Liver (tissue), 9 donors: ENCODE data around the gene PFKL. TPM values are rescaled to one million over a fixed set of nuclear protein-coding genes. Genes with fewer than 3 reads are reported as not detected.

Experiments used
- DNase-seq: peaks from one replicate; pipeline ENCODE4 v3.0.0-alpha.2; 2017; ENCODE audit warnings: low spot score
- H3K27ac ChIP-seq, 2 donors: one replicate each; pipeline ENCODE4 v1.7.0; 2013; ENCODE audit warnings: inconsistent platforms in 2 of 2, low read length in 2 of 2, control low read depth in 1 of 2, low read depth in 1 of 2, mild to moderate bottlenecking in 1 of 2
- H3K27me3 ChIP-seq, 4 donors: one replicate each; pipeline versions ENCODE4 v1.6.1 to v1.7.0; 2013; ENCODE audit warnings: low read length in 3 of 4, inconsistent platforms in 1 of 4, mild to moderate bottlenecking in 1 of 4, moderate library complexity in 1 of 4; ENCODE audit not compliant: control insufficient read depth in 4 of 4, insufficient read depth in 4 of 4
- H3K36me3 ChIP-seq, 4 donors: one replicate each; pipeline versions ENCODE4 v1.6.1 to v1.7.0; 2013; ENCODE audit warnings: low read length in 3 of 4, mild to moderate bottlenecking in 3 of 4, low read depth in 1 of 4, moderate library complexity in 1 of 4; ENCODE audit not compliant: control insufficient read depth in 4 of 4, insufficient read depth in 3 of 4
- H3K4me1 ChIP-seq, 4 donors: one replicate each; pipeline versions ENCODE4 v1.6.1 to v1.7.0; 2013; ENCODE audit warnings: low read length in 3 of 4, mild to moderate bottlenecking in 3 of 4, moderate library complexity in 1 of 4; ENCODE audit not compliant: control insufficient read depth in 4 of 4, insufficient read depth in 4 of 4
- H3K4me3 ChIP-seq, 3 donors: one replicate each; pipeline versions ENCODE4 v1.6.1 to v1.7.0; 2013; ENCODE audit warnings: low read length in 3 of 3, control low read depth in 1 of 3, low read depth in 1 of 3, mild to moderate bottlenecking in 1 of 3
- H3K9ac ChIP-seq, 2 donors: one replicate each; pipeline ENCODE4 v1.7.0; 2013; ENCODE audit warnings: low read length in 2 of 2, mild to moderate bottlenecking in 2 of 2, moderate library complexity in 2 of 2, control low read depth in 1 of 2, low read depth in 1 of 2
- H3K9me3 ChIP-seq, 4 donors: one replicate each; pipeline versions ENCODE4 v1.6.1 to v1.7.0; 2013; ENCODE audit warnings: low read length in 3 of 4; ENCODE audit not compliant: control insufficient read depth in 4 of 4
- ATF3 ChIP-seq: IDR thresholded peaks from 2 replicates; pipeline ENCODE4 v1.6.1; 2016; ENCODE audit warnings: antibody characterized with exemption
- EGR1 ChIP-seq, 2 donors: IDR thresholded peaks; 2 replicates each; pipeline ENCODE4 v1.6.1; 2016 to 2018; ENCODE audit warnings: antibody characterized with exemption in 2 of 2, low read depth in 2 of 2
- FOXA1 ChIP-seq: IDR thresholded peaks from 2 replicates; pipeline ENCODE4 v1.6.1; 2016; ENCODE audit warnings: antibody characterized with exemption
- FOXA2 ChIP-seq: IDR thresholded peaks from 2 replicates; pipeline ENCODE4 v1.6.1; 2016; ENCODE audit warnings: antibody characterized with exemption
- GABPA ChIP-seq, 2 donors: IDR thresholded peaks in 1 of 2; conservative IDR thresholded peaks in 1 of 2; 2 replicates each; pipeline ENCODE4 v1.6.1; 2016; ENCODE audit warnings: antibody characterized with exemption in 2 of 2, mild to moderate bottlenecking in 1 of 2, moderate library complexity in 1 of 2
- HNF4G ChIP-seq: IDR thresholded peaks from 2 replicates; pipeline ENCODE4 v1.6.1; 2016; ENCODE audit warnings: antibody characterized with exemption
- NR2F2 ChIP-seq: IDR thresholded peaks from 2 replicates; pipeline ENCODE4 v1.6.1; 2016; ENCODE audit warnings: antibody characterized with exemption
- RAD21 ChIP-seq, 2 donors: IDR thresholded peaks; 2 replicates each; pipeline ENCODE4 v1.6.1; 2016; ENCODE audit warnings: antibody characterized with exemption in 2 of 2, mild to moderate bottlenecking in 2 of 2
- RXRA ChIP-seq, 2 donors: IDR thresholded peaks; 2 replicates each; pipeline ENCODE4 v1.6.1; 2017 to 2018; ENCODE audit warnings: antibody characterized with exemption in 2 of 2, mild to moderate bottlenecking in 1 of 2
- SP1 ChIP-seq: IDR thresholded peaks from 2 replicates; pipeline ENCODE4 v1.6.1; 2018; ENCODE audit warnings: antibody characterized with exemption, mild to moderate bottlenecking
- TAF1 ChIP-seq: conservative IDR thresholded peaks from 2 replicates; pipeline ENCODE4 v1.6.1; 2016; ENCODE audit warnings: antibody characterized with exemption, mild to moderate bottlenecking
- YY1 ChIP-seq: IDR thresholded peaks from 2 replicates; pipeline ENCODE4 v1.6.1; 2016; ENCODE audit warnings: antibody characterized with exemption, mild to moderate bottlenecking
- WGBS: extraction: QIAGEN DNeasy Blood & Tissue Kit; methylation state at CpG from one replicate; pipeline ENCODE4 v1.1.7; 2013; 5-methylcytosine and 5-hydroxymethylcytosine counted together
- polyA plus RNA-seq, 2 donors: library from polyadenylated mRNA; stranded (reverse) in 1 of 2; unstranded in 1 of 2; fragments of 200-250 nt in 1 of 2; fragments of >200 nt in 1 of 2; fragmentation: Nextera tagmentation in 1 of 2; extraction: Ambion mirVana in 1 of 2; gene quantifications; one replicate each; pipeline versions ENCODE4 v1.2.1 to v1.2.3, GENCODE V29; 2013 to 2015
- total RNA-seq, 2 donors: library from RNA; depleted of rRNA; stranded (reverse); fragments of >200 nt; gene quantifications; one replicate each; pipeline ENCODE4 v1.2.3, GENCODE V29; 2014
- TF ChIP-seq, protein P1 (sequence below): IDR thresholded peaks from 2 replicates; pipeline ENCODE4 v1.6.1; 2016; ENCODE audit warnings: antibody characterized with exemption
- TF ChIP-seq, protein P2 (sequence below): IDR thresholded peaks from 2 replicates; pipeline ENCODE4 v1.6.1; 2016; ENCODE audit warnings: antibody characterized with exemption, mild to moderate bottlenecking
- TF ChIP-seq, protein P3 (sequence below): fragments of 150-350 bp; IDR thresholded peaks from 2 replicates; pipeline ENCODE4 v1.5.1; 2017; ENCODE audit warnings: improper control_type of control experiment, low read depth, low read length; ENCODE audit not compliant: missing input control
- donor health status: healthy.
- donor health status: healthy.
- donor health status: healthy.
- donor health status: healthy.
- donor health status: healthy.

Gene PFKL
- total and polyA plus RNA-seq, 4 donors, result 48.1 to 98.4 (median 81.0) TPM

DNA sequence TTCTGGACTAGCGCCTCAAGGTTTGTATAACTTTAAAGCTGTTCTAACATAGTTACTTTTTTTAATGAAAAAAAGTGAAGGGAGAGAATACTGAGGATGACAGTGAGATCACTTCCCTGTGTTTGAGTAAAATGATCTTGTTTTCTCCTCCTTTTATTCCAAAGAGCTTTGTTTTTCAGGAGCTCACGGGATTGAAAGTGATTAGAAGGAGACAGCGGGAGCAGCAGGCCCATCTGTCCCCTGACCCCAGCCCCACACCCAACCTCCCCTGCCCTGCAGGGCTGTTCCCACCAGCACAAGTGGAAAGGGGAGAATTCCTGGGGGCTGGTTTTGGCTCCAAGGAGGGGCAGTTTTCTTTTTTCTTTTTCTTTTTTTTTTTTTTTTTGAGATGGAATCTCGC, 36.1 kb upstream of the PFKL start:
- Histone ChIP-seq H3K9me3 (no peaks in the 10 kb centered on the region), H3K4me3 (no peak overlapping the region), H3K9ac (no peak overlapping the region), H3K36me3 (no peaks in the 10 kb centered on the region), H3K27me3 (no peaks in the 10 kb centered on the region), H3K27ac (no peak overlapping the region), H3K4me1 (no peaks in the 10 kb centered on the region)
- TF ChIP-seq SP1 (no peak), ATF3 (no peak), HNF4G (no peak), EGR1 (IDR thresholded peaks at IDR 0.05; ENCODE audit: low read depth in 2 of 2) (no peak), RXRA (IDR thresholded peaks at IDR 0.05) (no peak), FOXA2 (no peak), YY1 (no peak), GABPA (IDR thresholded peaks at IDR 0.05 in 1 of 2, conservative IDR thresholded peaks at IDR 0.05 in 1 of 2) (no peak), RAD21 (IDR thresholded peaks at IDR 0.05) (no peak), TAF1 (no peak), NR2F2 (no peak)
- TF ChIP-seq, protein P1, sequence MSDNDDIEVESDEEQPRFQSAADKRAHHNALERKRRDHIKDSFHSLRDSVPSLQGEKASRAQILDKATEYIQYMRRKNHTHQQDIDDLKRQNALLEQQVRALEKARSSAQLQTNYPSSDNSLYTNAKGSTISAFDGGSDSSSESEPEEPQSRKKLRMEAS, result no peak
- TF ChIP-seq, protein P2, sequence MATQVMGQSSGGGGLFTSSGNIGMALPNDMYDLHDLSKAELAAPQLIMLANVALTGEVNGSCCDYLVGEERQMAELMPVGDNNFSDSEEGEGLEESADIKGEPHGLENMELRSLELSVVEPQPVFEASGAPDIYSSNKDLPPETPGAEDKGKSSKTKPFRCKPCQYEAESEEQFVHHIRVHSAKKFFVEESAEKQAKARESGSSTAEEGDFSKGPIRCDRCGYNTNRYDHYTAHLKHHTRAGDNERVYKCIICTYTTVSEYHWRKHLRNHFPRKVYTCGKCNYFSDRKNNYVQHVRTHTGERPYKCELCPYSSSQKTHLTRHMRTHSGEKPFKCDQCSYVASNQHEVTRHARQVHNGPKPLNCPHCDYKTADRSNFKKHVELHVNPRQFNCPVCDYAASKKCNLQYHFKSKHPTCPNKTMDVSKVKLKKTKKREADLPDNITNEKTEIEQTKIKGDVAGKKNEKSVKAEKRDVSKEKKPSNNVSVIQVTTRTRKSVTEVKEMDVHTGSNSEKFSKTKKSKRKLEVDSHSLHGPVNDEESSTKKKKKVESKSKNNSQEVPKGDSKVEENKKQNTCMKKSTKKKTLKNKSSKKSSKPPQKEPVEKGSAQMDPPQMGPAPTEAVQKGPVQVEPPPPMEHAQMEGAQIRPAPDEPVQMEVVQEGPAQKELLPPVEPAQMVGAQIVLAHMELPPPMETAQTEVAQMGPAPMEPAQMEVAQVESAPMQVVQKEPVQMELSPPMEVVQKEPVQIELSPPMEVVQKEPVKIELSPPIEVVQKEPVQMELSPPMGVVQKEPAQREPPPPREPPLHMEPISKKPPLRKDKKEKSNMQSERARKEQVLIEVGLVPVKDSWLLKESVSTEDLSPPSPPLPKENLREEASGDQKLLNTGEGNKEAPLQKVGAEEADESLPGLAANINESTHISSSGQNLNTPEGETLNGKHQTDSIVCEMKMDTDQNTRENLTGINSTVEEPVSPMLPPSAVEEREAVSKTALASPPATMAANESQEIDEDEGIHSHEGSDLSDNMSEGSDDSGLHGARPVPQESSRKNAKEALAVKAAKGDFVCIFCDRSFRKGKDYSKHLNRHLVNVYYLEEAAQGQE, result no peak
- TF ChIP-seq, protein P3, sequence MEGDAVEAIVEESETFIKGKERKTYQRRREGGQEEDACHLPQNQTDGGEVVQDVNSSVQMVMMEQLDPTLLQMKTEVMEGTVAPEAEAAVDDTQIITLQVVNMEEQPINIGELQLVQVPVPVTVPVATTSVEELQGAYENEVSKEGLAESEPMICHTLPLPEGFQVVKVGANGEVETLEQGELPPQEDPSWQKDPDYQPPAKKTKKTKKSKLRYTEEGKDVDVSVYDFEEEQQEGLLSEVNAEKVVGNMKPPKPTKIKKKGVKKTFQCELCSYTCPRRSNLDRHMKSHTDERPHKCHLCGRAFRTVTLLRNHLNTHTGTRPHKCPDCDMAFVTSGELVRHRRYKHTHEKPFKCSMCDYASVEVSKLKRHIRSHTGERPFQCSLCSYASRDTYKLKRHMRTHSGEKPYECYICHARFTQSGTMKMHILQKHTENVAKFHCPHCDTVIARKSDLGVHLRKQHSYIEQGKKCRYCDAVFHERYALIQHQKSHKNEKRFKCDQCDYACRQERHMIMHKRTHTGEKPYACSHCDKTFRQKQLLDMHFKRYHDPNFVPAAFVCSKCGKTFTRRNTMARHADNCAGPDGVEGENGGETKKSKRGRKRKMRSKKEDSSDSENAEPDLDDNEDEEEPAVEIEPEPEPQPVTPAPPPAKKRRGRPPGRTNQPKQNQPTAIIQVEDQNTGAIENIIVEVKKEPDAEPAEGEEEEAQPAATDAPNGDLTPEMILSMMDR, result no peak
- 94% methylated on average over 4 of the region's 4 CpGs for WGBS
- no peak for DNase-seq

- 93% methylated on average over 17 of the region's 17 CpGs for WGBS
- no peak for DNase-seq
- TF ChIP-seq NR2F2 (no peak), EGR1 (IDR thresholded peaks at IDR 0.05; ENCODE audit: low read depth in 2 of 2) (no peak), FOXA1 (no peak), HNF4G (no peak)
- Histone ChIP-seq H3K4me1 (no peaks in the 10 kb centered on the region), H3K9ac (no peak overlapping the region), H3K27me3 (no peaks in the 10 kb centered on the region), H3K4me3 (no peak overlapping the region), H3K36me3 (no peaks in the 10 kb centered on the region), H3K27ac (no peak overlapping the region), H3K9me3 (no peaks in the 10 kb centered on the region)
Observed at GRCh38 chr21:44265734-44266270, 34.1 kb upstream of the PFKL start.
